Measurements from ENCODE around the gene TADA1. TPM values are rescaled to one million over a fixed set of nuclear protein-coding genes. Genes with fewer than 3 reads are reported as not detected.
A peak's percentile ranks its signal among the peaks of the same experiment; 100 is the strongest.

Gene TADA1
- total RNA-seq, 1 experiment from 2014 or later: 16.6 TPM

DNA sequence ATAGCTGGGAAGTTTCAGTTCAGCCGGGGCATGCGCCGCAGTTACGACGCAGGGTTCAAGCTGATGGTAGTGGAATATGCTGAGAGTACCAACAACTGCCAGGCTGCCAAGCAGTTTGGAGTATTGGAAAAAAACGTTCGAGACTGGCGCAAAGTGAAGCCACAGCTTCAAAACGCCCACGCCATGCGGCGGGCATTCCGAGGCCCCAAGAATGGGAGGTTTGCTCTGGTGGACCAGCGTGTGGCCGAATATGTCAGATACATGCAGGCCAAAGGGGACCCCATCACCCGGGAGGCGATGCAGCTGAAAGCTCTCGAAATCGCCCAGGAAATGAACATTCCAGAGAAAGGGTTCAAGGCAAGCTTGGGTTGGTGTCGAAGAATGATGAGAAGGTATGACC, 26.9 kb downstream of the TADA1 start (continued):
- TF ChIP-seq, protein P1, sequence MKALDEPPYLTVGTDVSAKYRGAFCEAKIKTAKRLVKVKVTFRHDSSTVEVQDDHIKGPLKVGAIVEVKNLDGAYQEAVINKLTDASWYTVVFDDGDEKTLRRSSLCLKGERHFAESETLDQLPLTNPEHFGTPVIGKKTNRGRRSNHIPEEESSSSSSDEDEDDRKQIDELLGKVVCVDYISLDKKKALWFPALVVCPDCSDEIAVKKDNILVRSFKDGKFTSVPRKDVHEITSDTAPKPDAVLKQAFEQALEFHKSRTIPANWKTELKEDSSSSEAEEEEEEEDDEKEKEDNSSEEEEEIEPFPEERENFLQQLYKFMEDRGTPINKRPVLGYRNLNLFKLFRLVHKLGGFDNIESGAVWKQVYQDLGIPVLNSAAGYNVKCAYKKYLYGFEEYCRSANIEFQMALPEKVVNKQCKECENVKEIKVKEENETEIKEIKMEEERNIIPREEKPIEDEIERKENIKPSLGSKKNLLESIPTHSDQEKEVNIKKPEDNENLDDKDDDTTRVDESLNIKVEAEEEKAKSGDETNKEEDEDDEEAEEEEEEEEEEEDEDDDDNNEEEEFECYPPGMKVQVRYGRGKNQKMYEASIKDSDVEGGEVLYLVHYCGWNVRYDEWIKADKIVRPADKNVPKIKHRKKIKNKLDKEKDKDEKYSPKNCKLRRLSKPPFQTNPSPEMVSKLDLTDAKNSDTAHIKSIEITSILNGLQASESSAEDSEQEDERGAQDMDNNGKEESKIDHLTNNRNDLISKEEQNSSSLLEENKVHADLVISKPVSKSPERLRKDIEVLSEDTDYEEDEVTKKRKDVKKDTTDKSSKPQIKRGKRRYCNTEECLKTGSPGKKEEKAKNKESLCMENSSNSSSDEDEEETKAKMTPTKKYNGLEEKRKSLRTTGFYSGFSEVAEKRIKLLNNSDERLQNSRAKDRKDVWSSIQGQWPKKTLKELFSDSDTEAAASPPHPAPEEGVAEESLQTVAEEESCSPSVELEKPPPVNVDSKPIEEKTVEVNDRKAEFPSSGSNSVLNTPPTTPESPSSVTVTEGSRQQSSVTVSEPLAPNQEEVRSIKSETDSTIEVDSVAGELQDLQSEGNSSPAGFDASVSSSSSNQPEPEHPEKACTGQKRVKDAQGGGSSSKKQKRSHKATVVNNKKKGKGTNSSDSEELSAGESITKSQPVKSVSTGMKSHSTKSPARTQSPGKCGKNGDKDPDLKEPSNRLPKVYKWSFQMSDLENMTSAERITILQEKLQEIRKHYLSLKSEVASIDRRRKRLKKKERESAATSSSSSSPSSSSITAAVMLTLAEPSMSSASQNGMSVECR (CRISPR knock-in tag; IDR thresholded peaks at IDR 0.05; ENCODE audit: borderline replicate concordance): no peak
- TF ChIP-seq, protein P2, sequence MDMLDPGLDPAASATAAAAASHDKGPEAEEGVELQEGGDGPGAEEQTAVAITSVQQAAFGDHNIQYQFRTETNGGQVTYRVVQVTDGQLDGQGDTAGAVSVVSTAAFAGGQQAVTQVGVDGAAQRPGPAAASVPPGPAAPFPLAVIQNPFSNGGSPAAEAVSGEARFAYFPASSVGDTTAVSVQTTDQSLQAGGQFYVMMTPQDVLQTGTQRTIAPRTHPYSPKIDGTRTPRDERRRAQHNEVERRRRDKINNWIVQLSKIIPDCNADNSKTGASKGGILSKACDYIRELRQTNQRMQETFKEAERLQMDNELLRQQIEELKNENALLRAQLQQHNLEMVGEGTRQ (CRISPR knock-in tag; IDR thresholded peaks at IDR 0.05): no peak

GRCh38 chr1:166848193-166848592, 27.9 kb downstream of the TADA1 start:
- H3K36me3 Mint-ChIP-seq: peaks cover 87% of the 10 kb centered on the region
- no peaks in the 10 kb centered on the region for H3K9me3 Mint-ChIP-seq
- no peak overlapping the region for H3K27ac Mint-ChIP-seq
- no peak for ATAC-seq
- H3K4me3 Mint-ChIP-seq: no peak overlapping the region
- H3K4me1 Mint-ChIP-seq: no peaks in the 10 kb centered on the region; the same call in 1 of the 2 replicates
- TF ChIP-seq JAZF1 (CRISPR knock-in tag; IDR thresholded peaks at IDR 0.05) (no peak), ZNF317 (CRISPR knock-in tag; IDR thresholded peaks at IDR 0.05; ENCODE audit: borderline replicate concordance, low read depth) (no peak)
- TF ChIP-seq, protein P3, sequence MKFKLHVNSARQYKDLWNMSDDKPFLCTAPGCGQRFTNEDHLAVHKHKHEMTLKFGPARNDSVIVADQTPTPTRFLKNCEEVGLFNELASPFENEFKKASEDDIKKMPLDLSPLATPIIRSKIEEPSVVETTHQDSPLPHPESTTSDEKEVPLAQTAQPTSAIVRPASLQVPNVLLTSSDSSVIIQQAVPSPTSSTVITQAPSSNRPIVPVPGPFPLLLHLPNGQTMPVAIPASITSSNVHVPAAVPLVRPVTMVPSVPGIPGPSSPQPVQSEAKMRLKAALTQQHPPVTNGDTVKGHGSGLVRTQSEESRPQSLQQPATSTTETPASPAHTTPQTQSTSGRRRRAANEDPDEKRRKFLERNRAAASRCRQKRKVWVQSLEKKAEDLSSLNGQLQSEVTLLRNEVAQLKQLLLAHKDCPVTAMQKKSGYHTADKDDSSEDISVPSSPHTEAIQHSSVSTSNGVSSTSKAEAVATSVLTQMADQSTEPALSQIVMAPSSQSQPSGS (CRISPR knock-in tag; IDR thresholded peaks at IDR 0.05; ENCODE audit: borderline replicate concordance, low read depth): no peak
- H3K27me3 Mint-ChIP-seq (ENCODE audit: low read depth): no peaks in the 10 kb centered on the region
- ChIA-PET CTCF (no interaction called here), POLR2A (no interaction called here)
- no peak for DNase-seq (ENCODE audit: low spot score)

DNA sequence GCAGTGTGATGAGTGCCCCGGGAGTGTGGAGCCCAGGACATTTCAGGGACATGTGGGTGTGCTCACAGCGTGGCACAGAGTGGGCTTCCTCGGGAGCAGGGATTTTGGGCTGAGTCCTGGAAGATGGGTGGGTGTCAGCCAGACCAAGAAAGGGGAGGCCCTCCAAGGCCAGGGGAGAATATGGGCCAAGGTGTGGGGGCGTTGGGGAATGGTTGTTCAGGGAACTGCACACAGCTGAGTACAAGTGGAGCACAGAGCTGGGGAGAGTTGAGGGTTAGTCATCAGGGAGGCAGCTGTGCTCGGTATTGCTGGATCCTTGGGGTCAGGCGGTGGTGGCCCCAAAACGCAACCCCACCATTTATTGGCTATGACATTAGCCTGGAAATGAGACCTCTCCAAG, 31.3 kb downstream of the TADA1 start:
- CTCF ChIA-PET: interaction anchor here (0.7 kb wide), 1 partner anchor 261 kb away, joined by 3 read pairs; no protein-coding TSS in a partner anchor
- Mint-ChIP-seq H3K27me3 (ENCODE audit: low read depth) (no peaks in the 10 kb centered on the region), H3K4me1 (peaks cover 13% of the 10 kb centered on the region), H3K36me3 (peaks cover 85% of the 10 kb centered on the region), H3K9me3 (no peaks in the 10 kb centered on the region), H3K4me3 (no peak overlapping the region), H3K27ac (peak overlapping the region; percentile 60; the same call in 1 of the 2 replicates)
- POLR2A ChIA-PET: no interaction called here
- ATAC-seq (no peak), DNase-seq (ENCODE audit: low spot score) (no peak)
- no peak for TF ChIP-seq HMGXB4 (CRISPR knock-in tag; IDR thresholded peaks at IDR 0.05)
- no peak for TF ChIP-seq OVOL2 (CRISPR knock-in tag; IDR thresholded peaks at IDR 0.05; ENCODE audit: borderline replicate concordance)
- TF ChIP-seq RORB (CRISPR knock-in tag; IDR thresholded peaks at IDR 0.05): no peak

DNA sequence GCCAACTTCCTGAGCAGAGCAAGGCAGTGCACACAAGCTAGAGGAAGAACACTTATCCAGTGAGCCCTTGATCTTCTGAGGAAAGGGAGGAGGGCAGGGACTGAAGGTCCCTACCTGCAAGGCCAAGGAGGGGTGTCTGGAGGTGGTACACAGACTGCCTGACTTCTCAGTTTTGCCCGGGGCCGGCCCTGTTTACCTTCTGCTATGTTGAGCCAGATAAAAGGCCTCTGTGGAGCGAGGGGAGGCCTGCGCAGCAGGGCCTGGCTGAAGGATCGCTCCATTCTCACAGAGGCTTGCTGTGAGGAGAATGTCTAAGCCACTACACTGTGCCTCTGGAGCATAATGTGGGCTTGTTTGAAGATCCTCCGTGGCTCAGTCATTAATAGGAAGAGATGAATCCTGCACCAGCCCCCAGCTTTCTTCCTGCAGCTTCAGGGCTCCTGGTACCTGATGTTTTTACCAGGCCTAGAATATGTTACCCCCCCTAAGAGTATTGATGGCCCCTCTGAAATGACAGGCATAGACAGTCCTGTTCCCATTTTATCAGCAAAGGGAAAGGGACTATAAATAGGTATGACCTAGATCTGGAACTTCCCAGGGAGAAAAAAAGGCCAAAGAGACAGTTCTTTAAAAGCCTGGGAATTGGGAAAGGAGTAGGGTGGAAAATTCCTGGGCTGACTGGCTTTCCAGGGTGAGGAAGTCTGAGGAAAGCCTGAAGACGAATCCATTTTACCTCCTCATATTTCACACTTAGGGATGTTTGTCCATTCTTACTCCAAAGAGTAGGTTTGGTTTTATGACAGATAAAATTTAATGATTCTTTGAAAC, 32.1 kb downstream of the TADA1 start:
- Mint-ChIP-seq H3K27me3 (ENCODE audit: low read depth) (no peaks in the 10 kb centered on the region), H3K27ac (no peak overlapping the region; the same call in 1 of the 2 replicates), H3K36me3 (peaks cover 77% of the 10 kb centered on the region), H3K4me3 (no peak overlapping the region), H3K9me3 (no peaks in the 10 kb centered on the region), H3K4me1 (peaks cover 14% of the 10 kb centered on the region)
- DNase-seq (ENCODE audit: low spot score): no peak
- ChIA-PET CTCF (no interaction called here), POLR2A (no interaction called here)
- ATAC-seq: no peak
- TF ChIP-seq AR (CRISPR knock-in tag; IDR thresholded peaks at IDR 0.05) (no peak), SMAD3 (CRISPR knock-in tag; IDR thresholded peaks at IDR 0.05; ENCODE audit: borderline replicate concordance) (no peak), ZNF121 (CRISPR knock-in tag; IDR thresholded peaks at IDR 0.05) (no peak), ZNF512 (CRISPR knock-in tag; IDR thresholded peaks at IDR 0.05; ENCODE audit: borderline replicate concordance) (no peak)
- TF ChIP-seq, protein P4, sequence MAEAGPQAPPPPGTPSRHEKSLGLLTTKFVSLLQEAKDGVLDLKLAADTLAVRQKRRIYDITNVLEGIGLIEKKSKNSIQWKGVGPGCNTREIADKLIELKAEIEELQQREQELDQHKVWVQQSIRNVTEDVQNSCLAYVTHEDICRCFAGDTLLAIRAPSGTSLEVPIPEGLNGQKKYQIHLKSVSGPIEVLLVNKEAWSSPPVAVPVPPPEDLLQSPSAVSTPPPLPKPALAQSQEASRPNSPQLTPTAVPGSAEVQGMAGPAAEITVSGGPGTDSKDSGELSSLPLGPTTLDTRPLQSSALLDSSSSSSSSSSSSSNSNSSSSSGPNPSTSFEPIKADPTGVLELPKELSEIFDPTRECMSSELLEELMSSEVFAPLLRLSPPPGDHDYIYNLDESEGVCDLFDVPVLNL (CRISPR knock-in tag; IDR thresholded peaks at IDR 0.05; ENCODE audit: borderline replicate concordance, low read depth): no peak
